GM11168 (cell line): ENCODE measurements around the gene RPAIN.

Source experiments
- in situ Hi-C: fragments of 300-500 bp; cut with MboI; formaldehyde crosslinking; loops from one replicate; pipeline ENCODE4 v1.12.0; 2022; ENCODE audit warnings: low sequenced_read_pairs; ENCODE audit not compliant: unreplicated experiment

Gene RPAIN

GRCh38 chr17:5419959-5420653 is at the start of gene RPAIN:
Gene RPAIN (plus strand): TSS chr17:5420182. CDS start chr17:5420211, 29 bp downstream.
- in situ Hi-C loops, result loop anchor here (10.0 kb wide), 1 partner anchor 175 kb away; no protein-coding TSS in a partner anchor

- in situ Hi-C loops, result no loop called here
These were observed 49.6 kb upstream of the RPAIN start for GRCh38 chr17:5370411-5370810.

- in situ Hi-C loops, result no loop called here
These were observed 46.9 kb upstream of the RPAIN start for GRCh38 chr17:5373112-5373511.

GRCh38 chr17:5378566-5379207 is 41.3 kb upstream of the RPAIN start:
- in situ Hi-C loops, result no loop called here

GRCh38 chr17:5379351-5380107 is 40.5 kb upstream of the RPAIN start:
- in situ Hi-C loops, result no loop called here

GRCh38 chr17:5380491-5381135 is 39.4 kb upstream of the RPAIN start:
- in situ Hi-C loops, result no loop called here

- in situ Hi-C loops, result no loop called here
These were observed 38.4 kb upstream of the RPAIN start for GRCh38 chr17:5381542-5381941.

GRCh38 chr17:5391678-5392077 is 28.3 kb upstream of the RPAIN start:
- in situ Hi-C loops, result no loop called here

- in situ Hi-C loops, result no loop called here
These were observed 23.4 kb upstream of the RPAIN start for GRCh38 chr17:5396612-5397011.

GRCh38 chr17:5399767-5400166 is 20.2 kb upstream of the RPAIN start:
- in situ Hi-C loops, result no loop called here

- in situ Hi-C loops, result no loop called here
These were observed 14.6 kb upstream of the RPAIN start for GRCh38 chr17:5405400-5405799.

GRCh38 chr17:5408186-5408585 is 11.8 kb upstream of the RPAIN start:
- in situ Hi-C loops, result no loop called here

- in situ Hi-C loops, result no loop called here
These were observed 9.2 kb upstream of the RPAIN start for GRCh38 chr17:5410594-5411272.

- in situ Hi-C loops, result no loop called here
These were observed 6.3 kb upstream of the RPAIN start for GRCh38 chr17:5413682-5414081.

- in situ Hi-C loops, result no loop called here
These were observed 3.1 kb upstream of the RPAIN start for GRCh38 chr17:5416901-5417300.

GRCh38 chr17:5418858-5419355 is 1.1 kb upstream of the RPAIN start:
- in situ Hi-C loops, result no loop called here

- in situ Hi-C loops, result no loop called here
These were observed 525 bp upstream of the RPAIN start, which contains the start of gene NUP88 for GRCh38 chr17:5419356-5419958. Gene NUP88 (minus strand): TSS chr17:5419662. CDS start chr17:5419650, 12 bp downstream.

GRCh38 chr17:5422505-5422904 is 2.5 kb downstream of the RPAIN start:
- in situ Hi-C loops, result loop anchor here (10.0 kb wide), 1 partner anchor 178 kb away; no protein-coding TSS in a partner anchor

GRCh38 chr17:5424909-5425308 is 4.9 kb downstream of the RPAIN start:
- in situ Hi-C loops, result loop anchor here (10.0 kb wide), 1 partner anchor 180 kb away; no protein-coding TSS in a partner anchor
